ENCODE results near the gene NSUN2. TPM values are rescaled to one million over a fixed set of nuclear protein-coding genes. Genes with fewer than 3 reads are reported as not detected.

NSUN2 gene
- total RNA-seq, 5 donors from 2014 or later (not counting 1 experiment from before 2014, with no cell fraction given): 60.8 to 90.9 (median 68.7) TPM

- no peak overlapping the region for H3K4me3 ChIP-seq (ENCODE audit: control insufficient read depth in 1 of 2, extremely low read depth in 1 of 2, low read length in 1 of 2)
- H3K27me3 ChIP-seq (replicated peaks in 1 of 2; ENCODE audit: control insufficient read depth in 2 of 2, extremely low read depth in 1 of 2, insufficient read depth in 2 of 2, low read length in 1 of 2): no peaks in the 10 kb centered on the region
- no CpG with 5 or more reads among the region's 4 CpGs for WGBS (ENCODE audit: insufficient coverage)
- H3K4me1 ChIP-seq (ENCODE audit: control insufficient read depth in 1 of 2, extremely low read depth in 1 of 2, insufficient read depth in 2 of 2, low read length in 2 of 2): peaks cover 0 to 9% of the 10 kb centered on the region in 2 experiments
- ATAC-seq (replicated peaks in 1 of 4) (no peak), DNase-seq (no peak)
- Mint-ChIP-seq H3K36me3 (no peaks in the 10 kb centered on the region), H3K27me3 (no peaks in the 10 kb centered on the region), H3K4me1 (peaks cover 6 to 13% (median 8%) of the 10 kb centered on the region in 3 donors), H3K27ac (no peak overlapping the region), H3K9me3 (no peaks in the 10 kb centered on the region), H3K4me3 (no peak overlapping the region)
- H3K9me3 ChIP-seq: no peaks in the 10 kb centered on the region
- H3K36me3 ChIP-seq (ENCODE audit: control insufficient read depth in 2 of 2, extremely low read depth in 1 of 2, insufficient read depth in 1 of 2, low read length in 1 of 2): no peaks in the 10 kb centered on the region
- ChIA-PET POLR2A (no interaction called here), CTCF (no interaction called here)
- H3K27ac ChIP-seq (ENCODE audit: low read length): no peak overlapping the region
Measured at GRCh38 chr5:6638236-6638635, 5.4 kb upstream of the NSUN2 start.

GRCh38 chr5:6637590-6637989 is 4.7 kb upstream of the NSUN2 start:
- H3K4me3 ChIP-seq (ENCODE audit: control insufficient read depth in 1 of 2, extremely low read depth in 1 of 2, low read length in 1 of 2): no peak overlapping the region
- CTCF ChIA-PET: no interaction called here
- H3K27me3 Mint-ChIP-seq: no peaks in the 10 kb centered on the region

GRCh38 chr5:6637022-6637421 is 4.2 kb upstream of the NSUN2 start:
- H3K27me3 ChIP-seq (replicated peaks in 1 of 2; ENCODE audit: control insufficient read depth in 2 of 2, extremely low read depth in 1 of 2, insufficient read depth in 2 of 2, low read length in 1 of 2): no peaks in the 10 kb centered on the region
- CTCF ChIA-PET: interaction anchor here in 1 of 2 donors (0.6 kb wide), 1 partner anchor 14 kb away, joined by 3 read pairs; no protein-coding TSS in a partner anchor
- peaks cover 2 to 15% of the 10 kb centered on the region in 2 experiments for H3K4me1 ChIP-seq (ENCODE audit: control insufficient read depth in 1 of 2, extremely low read depth in 1 of 2, insufficient read depth in 2 of 2, low read length in 2 of 2)
- Mint-ChIP-seq H3K36me3 (no peaks in the 10 kb centered on the region), H3K9me3 (no peaks in the 10 kb centered on the region), H3K4me1 (peaks cover 13 to 21% (median 15%) of the 10 kb centered on the region in 3 donors), H3K4me3 (no peak overlapping the region), H3K27ac (no peak overlapping the region), H3K27me3 (no peaks in the 10 kb centered on the region)
- 91% methylated on average over 10 of the region's 10 CpGs for WGBS (ENCODE audit: insufficient coverage)
- no peaks in the 10 kb centered on the region for H3K36me3 ChIP-seq (ENCODE audit: control insufficient read depth in 2 of 2, extremely low read depth in 1 of 2, insufficient read depth in 1 of 2, low read length in 1 of 2)
- no peak overlapping the region for H3K4me3 ChIP-seq (ENCODE audit: control insufficient read depth in 1 of 2, extremely low read depth in 1 of 2, low read length in 1 of 2)
- no peaks in the 10 kb centered on the region for H3K9me3 ChIP-seq
- POLR2A ChIA-PET: no interaction called here
- no peak for ATAC-seq (replicated peaks in 1 of 4)
- no peak overlapping the region for H3K27ac ChIP-seq (ENCODE audit: low read length)
- DNase-seq: no peak

More at GRCh38 chr5:6637590-6637989, 4.7 kb upstream of the NSUN2 start:
- H3K27ac ChIP-seq (ENCODE audit: low read length): no peak overlapping the region
- WGBS (ENCODE audit: insufficient coverage): 93% methylated on average over 4 of the region's 6 CpGs
- ATAC-seq (replicated peaks in 1 of 4) (no peak), DNase-seq (no peak)
- no peaks in the 10 kb centered on the region for H3K36me3 Mint-ChIP-seq
- no peak overlapping the region for H3K27ac Mint-ChIP-seq
- POLR2A ChIA-PET: interaction anchor here in 1 of 2 donors (0.7 kb wide), 1 partner anchor 74 kb away, joined by 3 read pairs; no protein-coding TSS in a partner anchor
- no peaks in the 10 kb centered on the region for H3K9me3 ChIP-seq
- H3K9me3 Mint-ChIP-seq: no peaks in the 10 kb centered on the region
- peaks cover 8 to 16% (median 9%) of the 10 kb centered on the region in 3 donors for H3K4me1 Mint-ChIP-seq
- no peaks in the 10 kb centered on the region for H3K36me3 ChIP-seq (ENCODE audit: control insufficient read depth in 2 of 2, extremely low read depth in 1 of 2, insufficient read depth in 1 of 2, low read length in 1 of 2)
- H3K4me3 Mint-ChIP-seq: no peak overlapping the region
- H3K4me1 ChIP-seq (ENCODE audit: control insufficient read depth in 1 of 2, extremely low read depth in 1 of 2, insufficient read depth in 2 of 2, low read length in 2 of 2): peaks cover 0 to 9% of the 10 kb centered on the region in 2 experiments
- no peaks in the 10 kb centered on the region for H3K27me3 ChIP-seq (replicated peaks in 1 of 2; ENCODE audit: control insufficient read depth in 2 of 2, extremely low read depth in 1 of 2, insufficient read depth in 2 of 2, low read length in 1 of 2)

- H3K4me1 ChIP-seq (ENCODE audit: control insufficient read depth in 1 of 2, extremely low read depth in 1 of 2, insufficient read depth in 2 of 2, low read length in 2 of 2): peaks cover 8 to 21% of the 10 kb centered on the region in 2 experiments
- no peak overlapping the region for H3K4me3 ChIP-seq (ENCODE audit: control insufficient read depth in 1 of 2, extremely low read depth in 1 of 2, low read length in 1 of 2)
- Mint-ChIP-seq H3K27me3 (no peaks in the 10 kb centered on the region), H3K36me3 (peaks cover 3% of the 10 kb centered on the region), H3K4me1 (peaks cover 20 to 29% (median 22%) of the 10 kb centered on the region in 3 donors), H3K4me3 (no peak overlapping the region), H3K9me3 (no peaks in the 10 kb centered on the region), H3K27ac (no peak overlapping the region)
- ATAC-seq (replicated peaks in 1 of 4) (no peak), DNase-seq (no peak)
- H3K36me3 ChIP-seq (ENCODE audit: control insufficient read depth in 2 of 2, extremely low read depth in 1 of 2, insufficient read depth in 1 of 2, low read length in 1 of 2): peaks cover 0 to 2% of the 10 kb centered on the region in 2 donors
- ChIA-PET POLR2A (interaction anchor here in 1 of 2 donors (0.6 kb wide), 1 partner anchor 15 kb away, joined by 4 read pairs; no protein-coding TSS in a partner anchor), CTCF (no interaction called here)
- 94% methylated on average over 2 of the region's 5 CpGs for WGBS (ENCODE audit: insufficient coverage)
- no peaks in the 10 kb centered on the region for H3K9me3 ChIP-seq
- no peak overlapping the region for H3K27ac ChIP-seq (ENCODE audit: low read length)
- no peaks in the 10 kb centered on the region for H3K27me3 ChIP-seq (replicated peaks in 1 of 2; ENCODE audit: control insufficient read depth in 2 of 2, extremely low read depth in 1 of 2, insufficient read depth in 2 of 2, low read length in 1 of 2)
Measured at GRCh38 chr5:6636293-6636692, 3.4 kb upstream of the NSUN2 start.

GRCh38 chr5:6634788-6635430 is 2.1 kb upstream of the NSUN2 start:
- POLR2A ChIA-PET: interaction anchor here in 1 of 2 donors (0.5 kb wide), 1 partner anchor 21 kb away, joined by 6 read pairs; no protein-coding TSS in a partner anchor
- no peaks in the 10 kb centered on the region for H3K9me3 ChIP-seq
- Mint-ChIP-seq H3K4me3 (peak overlapping the region; percentile 57 to 94 (median 70)), H3K4me1 (peaks cover 34 to 43% (median 36%) of the 10 kb centered on the region in 3 donors), H3K27me3 (no peaks in the 10 kb centered on the region), H3K36me3 (peaks cover 12% of the 10 kb centered on the region), H3K9me3 (no peaks in the 10 kb centered on the region), H3K27ac (no peak overlapping the region)
- 63% methylated on average over 4 of the region's 5 CpGs for WGBS (ENCODE audit: insufficient coverage)
- H3K27ac ChIP-seq (ENCODE audit: low read length): no peak overlapping the region
- no peak for DNase-seq
- H3K4me1 ChIP-seq (ENCODE audit: control insufficient read depth in 1 of 2, extremely low read depth in 1 of 2, insufficient read depth in 2 of 2, low read length in 2 of 2): peaks cover 11 to 26% of the 10 kb centered on the region in 2 experiments
- ATAC-seq (replicated peaks in 1 of 4): no peak
- peaks cover 0 to 12% of the 10 kb centered on the region in 2 donors for H3K36me3 ChIP-seq (ENCODE audit: control insufficient read depth in 2 of 2, extremely low read depth in 1 of 2, insufficient read depth in 1 of 2, low read length in 1 of 2)
- H3K27me3 ChIP-seq (replicated peaks in 1 of 2; ENCODE audit: control insufficient read depth in 2 of 2, extremely low read depth in 1 of 2, insufficient read depth in 2 of 2, low read length in 1 of 2): no peaks in the 10 kb centered on the region
- CTCF ChIA-PET: no interaction called here
- no peak overlapping the region for H3K4me3 ChIP-seq (ENCODE audit: control insufficient read depth in 1 of 2, extremely low read depth in 1 of 2, low read length in 1 of 2)

GRCh38 chr5:6634306-6634705 is 1.5 kb upstream of the NSUN2 start:
- Mint-ChIP-seq H3K27me3 (no peaks in the 10 kb centered on the region), H3K4me3 (peak overlapping the region; percentile 93 to 94 (median 94)), H3K36me3 (peaks cover 18% of the 10 kb centered on the region), H3K27ac (peak overlapping the region in 1 of 2 donors; percentile 72), H3K4me1 (peaks cover 40 to 49% (median 42%) of the 10 kb centered on the region in 3 donors), H3K9me3 (no peaks in the 10 kb centered on the region)
- DNase-seq: no peak
- ChIA-PET POLR2A (no interaction called here), CTCF (no interaction called here)
- Histone ChIP-seq H3K36me3 (ENCODE audit: control insufficient read depth in 2 of 2, extremely low read depth in 1 of 2, insufficient read depth in 1 of 2, low read length in 1 of 2) (peaks cover 0 to 18% of the 10 kb centered on the region in 2 donors), H3K27ac (ENCODE audit: low read length) (no peak overlapping the region), H3K4me1 (ENCODE audit: control insufficient read depth in 1 of 2, extremely low read depth in 1 of 2, insufficient read depth in 2 of 2, low read length in 2 of 2) (peaks cover 11 to 26% of the 10 kb centered on the region in 2 experiments), H3K27me3 (replicated peaks in 1 of 2; ENCODE audit: control insufficient read depth in 2 of 2, extremely low read depth in 1 of 2, insufficient read depth in 2 of 2, low read length in 1 of 2) (no peaks in the 10 kb centered on the region), H3K4me3 (ENCODE audit: control insufficient read depth in 1 of 2, extremely low read depth in 1 of 2, low read length in 1 of 2) (peak overlapping the region in 1 of 2 donors; percentile 82), H3K9me3 (no peaks in the 10 kb centered on the region)
- no peak for ATAC-seq (replicated peaks in 1 of 4)
- 0% methylated on average over 3 of the region's 6 CpGs for WGBS (ENCODE audit: insufficient coverage)

All from T-cell (primary cell).